H1 (cell line): ENCODE measurements around the gene FGF14. TPM values are rescaled to one million over a fixed set of nuclear protein-coding genes. Genes with fewer than 3 reads are reported as not detected.

Experiments used
- CTCF ChIA-PET: fragments of 300-600 bp; sonication (Branson Sonifier 250); formaldehyde crosslinking; loops from one replicate; lab custom pipeline; 2021; ENCODE audit not compliant: partially characterized antibody; lab: Charles Lee
- POLR2A ChIA-PET: fragments of 300-600 bp; sonication (Branson Sonifier 250); formaldehyde crosslinking; loops from one replicate; lab custom pipeline; 2021; ENCODE audit warnings: inconsistent platforms; ENCODE audit not compliant: partially characterized antibody; lab: Charles Lee
- DNase-seq, 2 experiments: peaks; one replicate each; pipeline versions ENCODE4 v3.0.0 to v3.0.0-alpha.2; 2010 to 2022; ENCODE audit warnings: low spot score in 2 of 2, low read depth in 1 of 2, mixed read lengths in 1 of 2
- FAIRE-seq: peaks from 2 replicates; lab custom pipeline; 2011; peaks lifted over from hg19 to GRCh38; lab: Jason Lieb, UNC
- H2AFZ ChIP-seq: 2 replicates; pipeline ENCODE4 v1.8.1; 2012; ENCODE audit warnings: low read length, inconsistent platforms
- H2AK5ac ChIP-seq: 2 replicates; pipeline ENCODE4 v1.6.1; 2013; ENCODE audit warnings: low read depth, low read length
- H2BK120ac ChIP-seq: replicated peaks from 2 replicates; pipeline ENCODE3; 2013; ENCODE audit warnings: low read depth, low read length, inconsistent platforms
- H2BK12ac ChIP-seq: 2 replicates; pipeline ENCODE4 v1.6.1; 2013; ENCODE audit warnings: low read depth, low read length
- H2BK15ac ChIP-seq: 2 replicates; pipeline ENCODE4 v1.6.1; 2013; ENCODE audit warnings: low read length
- H2BK20ac ChIP-seq: 2 replicates; pipeline ENCODE4 v1.6.1; 2013; ENCODE audit warnings: low read length
- H2BK5ac ChIP-seq: 2 replicates; pipeline ENCODE4 v1.6.1; 2013; ENCODE audit warnings: low read depth, low read length
- H3K14ac ChIP-seq: 2 replicates; pipeline ENCODE4 v1.6.1; 2013; ENCODE audit warnings: inconsistent platforms; ENCODE audit not compliant: insufficient read length
- H3K18ac ChIP-seq: 2 replicates; pipeline ENCODE4 v1.6.1; 2013; ENCODE audit warnings: low read length; ENCODE audit errors: extremely low read depth
- H3K23ac ChIP-seq: 2 replicates; pipeline ENCODE4 v1.6.1; 2013; ENCODE audit warnings: inconsistent platforms; ENCODE audit not compliant: insufficient read length
- H3K23me2 ChIP-seq: 2 replicates; pipeline ENCODE4 v1.6.1; 2013; ENCODE audit warnings: low read depth, low read length
- H3K27ac ChIP-seq: 2 replicates; pipeline ENCODE4 v1.6.1; 2011; ENCODE audit warnings: low read depth, low read length, inconsistent platforms
- H3K27me3 ChIP-seq, 4 experiments: replicated peaks in 1 of 4; 1 replicate in 1 of 4; 2 replicates in 3 of 4; pipeline versions ENCODE4 v1.6.1 to v1.8.1; 2011 to 2013; ENCODE audit warnings: low read length in 3 of 4, mild to moderate bottlenecking in 3 of 4, inconsistent platforms in 2 of 4, mixed read lengths in 2 of 4, moderate library complexity in 1 of 4; ENCODE audit not compliant: control insufficient read depth in 3 of 4, insufficient read depth in 3 of 4; ENCODE audit errors: extremely low read depth in 1 of 4
- H3K36me3 ChIP-seq, 4 experiments: 2 replicates each; pipeline versions ENCODE4 v1.6.1 to v1.8.1; 2011 to 2013; ENCODE audit warnings: mild to moderate bottlenecking in 4 of 4, low read length in 3 of 4, moderate library complexity in 2 of 4, control low read depth in 1 of 4, inconsistent platforms in 1 of 4; ENCODE audit not compliant: insufficient read depth in 4 of 4, control insufficient read depth in 2 of 4
- H3K4ac ChIP-seq: replicated peaks from 2 replicates; pipeline ENCODE3; 2013; ENCODE audit warnings: low read length, low read depth, mixed read lengths, inconsistent platforms; ENCODE audit not compliant: insufficient read length
- H3K4me1 ChIP-seq, 4 experiments: replicated peaks in 1 of 4; 1 replicate in 1 of 4; 2 replicates in 3 of 4; pipeline versions ENCODE4 v1.6.1 to v1.8.1; 2011 to 2013; ENCODE audit warnings: low read length in 3 of 4, inconsistent platforms in 2 of 4, mixed read lengths in 1 of 4; ENCODE audit not compliant: insufficient read depth in 4 of 4, control insufficient read depth in 3 of 4
- H3K4me2 ChIP-seq, 2 experiments: 2 replicates each; pipeline versions ENCODE4 v1.6.1 to v1.8.1; 2011 to 2013; ENCODE audit warnings: low read depth in 2 of 2, low read length in 2 of 2, control low read depth in 1 of 2, inconsistent platforms in 1 of 2, mild to moderate bottlenecking in 1 of 2; ENCODE audit not compliant: insufficient read depth in 1 of 2
- H3K4me3 ChIP-seq, 4 experiments: fragments of 200-600, 300-600 bp in 1 of 4; sonication (generic), shearing (Covaris generic), sonication (Bioruptor Twin) in 1 of 4; 2 replicates each; pipeline versions ENCODE4 v1.5.1 to v1.8.1; 2011 to 2016; ENCODE audit warnings: low read length in 4 of 4, low read depth in 3 of 4, control low read depth in 2 of 4, inconsistent platforms in 2 of 4, mild to moderate bottlenecking in 2 of 4, mixed read lengths in 1 of 4, moderate library complexity in 1 of 4; ENCODE audit not compliant: insufficient read depth in 2 of 4; ENCODE audit errors: extremely low read depth in 1 of 4
- H3K56ac ChIP-seq: replicated peaks from 2 replicates; pipeline ENCODE3; 2013; ENCODE audit warnings: low read depth, mild to moderate bottlenecking, mixed read lengths, low read length, inconsistent platforms; ENCODE audit not compliant: insufficient read length
- H3K79me1 ChIP-seq: 2 replicates; pipeline ENCODE4 v1.6.1; 2013; ENCODE audit warnings: low read depth, low read length, control low read depth
- H3K79me2 ChIP-seq, 2 experiments: 2 replicates each; pipeline versions ENCODE4 v1.6.1 to v1.8.1; 2012 to 2013; ENCODE audit warnings: low read length in 2 of 2, mild to moderate bottlenecking in 2 of 2, inconsistent platforms in 1 of 2; ENCODE audit not compliant: insufficient read depth in 2 of 2, control insufficient read depth in 1 of 2
- H3K9ac ChIP-seq, 4 experiments: replicated peaks in 1 of 4; 1 replicate in 1 of 4; 2 replicates in 3 of 4; pipeline versions ENCODE4 v1.6.1 to v1.8.1; 2011 to 2013; ENCODE audit warnings: low read depth in 3 of 4, low read length in 3 of 4, control low read depth in 2 of 4, mild to moderate bottlenecking in 2 of 4, moderate library complexity in 2 of 4, inconsistent platforms in 1 of 4; ENCODE audit errors: extremely low read depth in 1 of 4
- H3K9me3 ChIP-seq, 2 experiments: 2 replicates each; pipeline versions ENCODE4 v1.6.1 to v1.8.1; 2012 to 2013; ENCODE audit warnings: mild to moderate bottlenecking in 2 of 2, moderate library complexity in 2 of 2, control low read depth in 1 of 2, inconsistent platforms in 1 of 2, low read depth in 1 of 2, low read length in 1 of 2, mixed read lengths in 1 of 2; ENCODE audit not compliant: insufficient read depth in 2 of 2
- H4K20me1 ChIP-seq, 2 experiments: replicated peaks in 1 of 2; 2 replicates each; pipeline versions ENCODE3 to v1.8.1; 2011 to 2013; ENCODE audit warnings: inconsistent platforms in 2 of 2, low read length in 2 of 2, mild to moderate bottlenecking in 1 of 2; ENCODE audit not compliant: insufficient read depth in 2 of 2, control insufficient read depth in 1 of 2
- H4K5ac ChIP-seq: 2 replicates; pipeline ENCODE4 v1.6.1; 2013; ENCODE audit warnings: low read length, low read depth, mixed read lengths, inconsistent platforms; ENCODE audit not compliant: insufficient read length
- H4K8ac ChIP-seq: 2 replicates; pipeline ENCODE4 v1.8.0; 2013; ENCODE audit warnings: mild to moderate bottlenecking, moderate library complexity, low read length, inconsistent platforms; ENCODE audit not compliant: insufficient read depth; ENCODE audit errors: extremely low read depth
- H4K91ac ChIP-seq: replicated peaks from 2 replicates; pipeline ENCODE3; 2013; ENCODE audit warnings: low read length, mixed read lengths, inconsistent platforms; ENCODE audit not compliant: insufficient read length
- BACH1 ChIP-seq: IDR thresholded peaks from 2 replicates; pipeline ENCODE4 v1.6.1; 2012; ENCODE audit warnings: low read length, improper control_type of control experiment
- BRCA1 ChIP-seq: IDR thresholded peaks from 2 replicates; pipeline ENCODE4 v1.6.1; 2012; ENCODE audit warnings: low read depth, low read length, improper control_type of control experiment
- CBX5 ChIP-seq: fragments of 300-800, 300-1000 bp; sonication (generic); IDR thresholded peaks from 2 replicates; pipeline ENCODE4 v1.7.1; 2016; ENCODE audit warnings: antibody characterized with exemption, low read length, low read depth
- CTBP2 ChIP-seq: IDR thresholded peaks from 2 replicates; pipeline ENCODE4 v1.7.0; 2011; ENCODE audit warnings: borderline replicate concordance, mild to moderate bottlenecking, moderate library complexity, mixed read lengths, low read length; ENCODE audit not compliant: insufficient read depth, insufficient read length
- HDAC6 ChIP-seq: IDR thresholded peaks from one replicate; pipeline ENCODE4 v1.7.1; 2012; ENCODE audit warnings: low read depth, mild to moderate bottlenecking, inconsistent platforms, low read length, moderate library complexity
- KDM4A ChIP-seq: IDR thresholded peaks from one replicate; pipeline ENCODE4 v1.7.1; 2012; ENCODE audit warnings: low read depth, mild to moderate bottlenecking, moderate library complexity, low read length, inconsistent platforms; ENCODE audit not compliant: severe bottlenecking
- MAX ChIP-seq: IDR thresholded peaks from 2 replicates; pipeline ENCODE4 v1.6.1; 2012; ENCODE audit warnings: inconsistent platforms
- PHF8 ChIP-seq: fragments of 200-600 bp; sonication (generic); conservative IDR thresholded peaks from 2 replicates; pipeline ENCODE4 v1.7.1; 2012; ENCODE audit warnings: low read depth, mild to moderate bottlenecking, inconsistent platforms, low read length, moderate library complexity
- POLR2AphosphoS5 ChIP-seq: IDR thresholded peaks from 2 replicates; pipeline ENCODE4 v1.6.1; 2011; ENCODE audit warnings: low read depth, low read length
- RXRA ChIP-seq: IDR thresholded peaks from 2 replicates; pipeline ENCODE4 v1.6.1; 2011; ENCODE audit warnings: low read depth, mild to moderate bottlenecking, low read length, moderate library complexity; ENCODE audit not compliant: insufficient read depth
- SAP30 ChIP-seq: fragments of 300-600 bp; sonication (generic); IDR thresholded peaks from 2 replicates; pipeline ENCODE4 v1.7.1; 2012; ENCODE audit warnings: low read length, moderate library complexity, mild to moderate bottlenecking, inconsistent platforms; ENCODE audit not compliant: insufficient read depth, insufficient replicate concordance
- SRF ChIP-seq: IDR thresholded peaks from 2 replicates; pipeline ENCODE4 v1.6.1; 2011; ENCODE audit warnings: mild to moderate bottlenecking, low read depth, low read length, moderate library complexity
- WGBS, 2 experiments: shearing (Covaris generic) in 1 of 2; methylation state at CpG; one replicate each; pipeline versions ENCODE4 v1.1.6 to v1.1.7; 2013 to 2015; ENCODE audit warnings: low lambda C conversion rate in 2 of 2, mixed read lengths in 2 of 2, inconsistent platforms in 1 of 2, low coverage in 1 of 2, missing lambda C conversion rate in 1 of 2; ENCODE audit not compliant: insufficient replicate concordance in 2 of 2, insufficient coverage in 1 of 2, insufficient read length in 1 of 2; ENCODE audit errors: extremely low coverage in 1 of 2, missing lambda C conversion rate in 1 of 2; 5-methylcytosine and 5-hydroxymethylcytosine counted together
- polyA plus RNA-seq, 7 experiments: library from polyadenylated mRNA; depleted of rRNA in 3 of 7; stranded (reverse) in 5 of 7; unstranded in 2 of 7; fragments of >200 nt in 5 of 7; fragments of 200-250 nt in 2 of 7; gene quantifications; 1 replicate in 5 of 7; 2 replicates in 1 of 7; 4 replicates in 1 of 7; pipeline versions ENCODE4 v1.2.1 to v1.2.3, GENCODE V29; 2011 to 2013; ENCODE audit warnings: missing spikeins in 2 of 7, mixed read lengths in 2 of 7
- total RNA-seq: library from RNA; stranded (reverse); fragmentation: NEBNext Ultra II Directional; extraction: Animal tissue kit (Norgen Biotek cat#: 25700); gene quantifications from 2 replicates; pipeline ENCODE4 v1.2.1, GENCODE V29; 2021
- TF ChIP-seq, protein P1 (sequence below): IDR thresholded peaks from 2 replicates; pipeline ENCODE4 v1.6.1; 2012; ENCODE audit warnings: inconsistent platforms

FGF14 gene
- total and polyA plus RNA-seq, 2 of the 8 experiments (the other 6 are each of a cell fraction or from before 2014, with no cell fraction given): 0.05 to 0.58 TPM

DNA sequence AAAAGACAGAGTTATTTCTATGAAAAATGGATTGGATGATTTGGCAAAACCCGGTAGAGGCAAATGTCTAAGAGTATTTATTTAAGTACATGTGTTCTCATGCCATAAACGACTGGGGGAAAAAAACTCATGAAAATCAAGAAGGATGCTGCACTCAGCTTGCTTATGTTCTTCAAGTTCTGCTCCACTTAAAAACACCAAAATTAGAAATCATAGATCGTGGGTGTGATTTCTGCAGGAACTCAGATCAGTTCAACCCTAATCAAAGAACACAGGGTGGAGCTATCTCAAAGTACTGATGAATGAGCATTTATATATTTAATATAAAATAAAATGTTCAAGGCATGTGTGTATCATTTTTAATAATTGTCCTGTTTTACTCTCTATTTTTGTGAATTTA, 103.8 kb downstream of the FGF14 start:
- Histone ChIP-seq H2BK20ac (no peak overlapping the region), H3K9me3 (no peaks in the 10 kb centered on the region), H3K27ac (no peak overlapping the region), H2BK5ac (no peak overlapping the region), H3K23me2 (no peaks in the 10 kb centered on the region), H3K36me3 (no peaks in the 10 kb centered on the region), H3K27me3 (no peaks in the 10 kb centered on the region), H3K56ac (no peak overlapping the region), H4K20me1 (no peaks in the 10 kb centered on the region), H3K4me1 (no peaks in the 10 kb centered on the region), H4K5ac (no peak overlapping the region), H2BK120ac (no peak overlapping the region), H3K18ac (no peak overlapping the region), H3K9ac (no peak overlapping the region), H4K91ac (no peak overlapping the region), H2BK15ac (no peak overlapping the region), H2BK12ac (no peak overlapping the region), H4K8ac (no peak overlapping the region), H2AK5ac (no peak overlapping the region), H3K14ac (no peak overlapping the region), H3K4me2 (no peak overlapping the region), H3K23ac (no peak overlapping the region), H3K4me3 (no peak overlapping the region), H3K79me1 (no peaks in the 10 kb centered on the region), H3K4ac (no peak overlapping the region), H2AFZ (no peak overlapping the region), H3K79me2 (no peaks in the 10 kb centered on the region)
- ChIA-PET POLR2A (no interaction called here), CTCF (interaction anchor here (0.7 to 1.9 kb wide), 3 partner anchors 156 to 274 kb away, joined by 3 to 6 read pairs (median 5); no protein-coding TSS in a partner anchor)
- FAIRE-seq (no peak), DNase-seq (no peak)
- WGBS, 2 experiments: 91% methylated on average over 3 of the region's 3 CpGs; no CpG with 5 or more reads in 1 of the 2 experiments
- TF ChIP-seq MAX: no peak
- no peak for TF ChIP-seq BACH1
- TF ChIP-seq PHF8: no peak
- no peak for TF ChIP-seq CTBP2
- TF ChIP-seq SRF: no peak
- no peak for TF ChIP-seq BRCA1
- TF ChIP-seq, protein P1, sequence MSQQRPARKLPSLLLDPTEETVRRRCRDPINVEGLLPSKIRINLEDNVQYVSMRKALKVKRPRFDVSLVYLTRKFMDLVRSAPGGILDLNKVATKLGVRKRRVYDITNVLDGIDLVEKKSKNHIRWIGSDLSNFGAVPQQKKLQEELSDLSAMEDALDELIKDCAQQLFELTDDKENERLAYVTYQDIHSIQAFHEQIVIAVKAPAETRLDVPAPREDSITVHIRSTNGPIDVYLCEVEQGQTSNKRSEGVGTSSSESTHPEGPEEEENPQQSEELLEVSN: no peak
- no peak for TF ChIP-seq KDM4A
- no peak for TF ChIP-seq SAP30
- TF ChIP-seq CBX5: no peak
- TF ChIP-seq RXRA: no peak
- TF ChIP-seq POLR2AphosphoS5: no peak
- no peak for TF ChIP-seq HDAC6
